Kasumi-1 (cell line): Measurements from ENCODE around the gene PACS2.
A peak's percentile ranks its signal among the peaks of the same experiment; 100 is the strongest.
"Not testable (repeated sequence)": the region's sequence is repeated elsewhere in the genome, so short reads cannot be mapped to it uniquely, and the experiment has no call there.

ENCODE experiments used
- DNase-seq, 2 experiments: peaks; one replicate each; lab custom pipeline; 2025; lab: John Stamatoyannopoulos, UW

The PACS2 gene

DNA sequence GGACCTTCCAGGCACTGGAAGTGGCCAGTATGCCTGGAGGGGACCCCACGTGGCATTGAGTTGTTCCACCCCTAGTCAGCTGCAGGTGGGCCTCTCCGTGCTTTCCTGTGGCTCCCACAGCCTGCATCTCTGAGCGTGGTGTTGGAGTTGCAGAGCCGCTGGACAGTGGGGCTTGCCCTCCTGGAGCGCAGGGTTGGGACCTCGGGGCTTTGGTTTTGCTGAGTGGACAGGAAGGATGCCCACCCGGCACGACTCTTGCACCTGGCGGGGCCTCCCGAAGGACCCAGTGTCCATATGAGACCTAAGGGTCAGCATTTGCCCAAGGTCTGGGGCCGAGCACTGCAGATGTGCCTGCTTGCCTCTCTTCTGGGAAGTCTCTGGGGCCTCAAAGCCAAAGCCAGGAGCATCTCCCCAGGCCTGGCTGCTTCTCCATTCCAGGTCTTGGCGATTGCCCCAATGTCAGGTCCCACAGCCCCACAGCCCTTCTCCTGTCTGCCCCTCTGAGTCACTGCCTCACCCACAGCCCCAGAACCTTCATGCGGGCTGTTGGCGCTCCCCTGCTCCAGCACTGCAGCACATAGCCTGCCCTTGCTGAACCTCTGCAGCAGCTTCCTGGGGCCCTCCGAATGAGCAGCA lies 1.5 kb downstream of the PACS2 start:
- DNase-seq: peak; percentile 41 to 68

DNA sequence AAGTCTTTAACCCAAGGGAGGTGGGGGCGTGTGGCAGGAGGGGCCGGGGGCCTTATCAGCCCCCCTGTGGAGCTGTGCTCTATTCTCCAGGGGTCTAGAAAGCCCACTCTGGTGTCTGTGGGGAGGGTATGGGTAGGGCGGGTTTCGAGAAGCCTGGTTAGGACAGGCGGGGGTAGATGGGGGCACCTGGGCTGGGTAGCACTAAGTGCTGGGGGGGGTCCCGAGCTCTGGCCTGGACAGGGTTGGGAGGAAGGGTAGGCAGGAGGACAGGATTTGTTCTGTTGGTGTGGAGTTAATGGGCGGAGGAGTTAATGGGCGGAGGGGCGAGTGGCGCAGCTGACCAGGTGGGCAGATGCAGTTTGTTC lies 2.0 kb downstream of the PACS2 start:
- no peak for DNase-seq

- DNase-seq: no peak
Observed at GRCh38 chr14:105316968-105317510, 2.5 kb downstream of the PACS2 start.

DNA sequence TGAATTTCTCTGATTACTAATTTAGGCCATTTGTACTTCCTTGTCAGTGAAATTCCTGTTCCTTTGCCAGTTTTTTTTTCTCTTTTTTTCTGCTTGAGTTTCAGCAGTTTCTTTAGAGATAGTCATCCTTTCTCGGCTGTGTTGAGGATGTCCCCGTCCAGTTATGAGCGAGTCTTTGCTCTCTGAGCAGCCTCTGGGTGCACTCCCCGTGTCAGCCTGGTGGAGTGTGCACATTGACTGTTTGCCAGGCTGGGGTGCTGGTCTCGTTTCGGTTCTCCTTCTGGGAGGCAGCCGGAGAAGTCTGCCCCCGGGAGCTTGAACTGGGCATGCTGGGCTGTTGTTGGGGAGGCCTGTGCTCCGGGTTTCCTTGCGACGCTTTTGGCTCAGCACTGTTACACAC lies 3.0 kb downstream of the PACS2 start:
- peak; percentile 3 to 8 for DNase-seq

- no peak for DNase-seq
Observed at GRCh38 chr14:105322791-105323556, 8.4 kb downstream of the PACS2 start.

DNA sequence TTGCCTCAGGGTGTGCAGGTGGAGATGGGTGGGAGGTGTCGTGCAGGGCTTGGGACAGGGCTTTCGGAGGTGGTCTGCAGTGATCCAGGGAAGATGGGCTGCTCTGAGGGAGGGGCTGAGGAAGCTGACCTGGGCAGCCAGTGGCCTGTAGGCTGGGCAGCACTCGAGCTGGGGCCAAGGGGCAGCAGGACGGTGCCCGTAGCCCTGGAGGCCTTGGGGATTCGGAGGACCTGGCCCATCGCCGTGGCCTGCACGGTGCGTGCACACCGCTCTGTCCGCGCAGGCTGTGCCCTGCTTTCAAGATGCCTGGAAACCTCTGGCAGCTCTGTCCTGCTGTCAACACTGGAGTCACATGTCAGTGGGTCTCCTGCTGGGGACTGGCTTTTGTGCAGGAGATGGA lies 9.1 kb downstream of the PACS2 start:
- DNase-seq: no peak

- no peak for DNase-seq
Observed at GRCh38 chr14:105324080-105324778, 9.7 kb downstream of the PACS2 start.

DNA sequence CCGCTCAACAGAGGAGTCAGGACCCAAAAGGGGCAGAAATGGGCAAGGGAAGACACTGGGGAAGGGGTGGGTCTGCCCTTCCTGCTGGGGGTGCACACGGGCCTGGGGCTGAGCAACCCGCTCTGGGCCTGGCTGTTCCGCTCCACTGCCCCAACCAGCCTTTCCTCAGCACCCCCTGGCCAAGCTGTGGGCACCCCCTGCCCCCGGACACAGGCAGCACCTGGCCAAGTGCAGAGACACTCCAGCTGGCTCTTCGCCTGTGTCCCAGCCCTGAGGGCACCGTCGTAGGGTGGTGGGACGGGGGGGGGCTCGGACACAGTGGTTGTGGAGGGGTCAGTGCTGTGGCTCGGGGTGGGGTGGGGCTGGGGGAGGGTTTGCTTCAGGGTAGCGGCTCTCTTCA lies 10.3 kb downstream of the PACS2 start:
- no peak for DNase-seq

GRCh38 chr14:105325303-105325702 lies 10.8 kb downstream of the PACS2 start:
- DNase-seq: no peak

GRCh38 chr14:105325716-105326567 lies 11.4 kb downstream of the PACS2 start:
- no peak for DNase-seq

DNA sequence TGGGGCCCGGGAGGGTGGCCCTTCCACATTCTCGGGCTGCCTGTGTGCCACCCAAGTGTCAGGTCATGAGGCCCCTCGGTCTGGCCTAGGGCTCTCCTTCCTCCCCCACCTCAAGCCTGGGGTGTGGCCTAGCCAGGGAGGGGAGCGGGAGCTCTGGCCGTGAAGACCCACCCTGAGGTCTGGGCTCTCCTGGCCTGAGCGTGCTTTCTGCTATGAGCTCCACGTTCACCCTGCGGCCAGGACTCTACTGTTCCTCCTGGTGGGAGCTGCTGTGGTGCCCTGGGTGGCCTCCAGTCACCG lies 12.0 kb downstream of the PACS2 start:
- no peak for DNase-seq

GRCh38 chr14:105326891-105327694 lies 12.5 kb downstream of the PACS2 start:
- DNase-seq: no peak

DNA sequence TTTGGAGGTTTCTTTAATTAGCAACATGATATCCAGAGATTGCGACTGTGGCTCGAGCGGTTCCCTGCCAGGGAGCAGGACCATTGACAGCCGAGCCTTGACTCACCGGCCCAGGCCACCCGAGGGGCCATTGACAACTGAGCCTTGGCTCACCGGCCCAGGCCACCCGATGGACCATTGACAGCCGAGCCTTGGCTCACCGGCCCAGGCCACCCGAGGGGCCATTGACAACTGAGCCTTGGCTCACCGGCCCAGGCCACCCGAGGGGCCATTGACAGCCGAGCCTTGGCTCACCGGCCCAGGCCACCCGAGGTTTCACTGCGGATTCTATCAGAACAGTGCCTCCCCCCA lies 13.1 kb downstream of the PACS2 start:
- not testable (repeated sequence) for DNase-seq

DNA sequence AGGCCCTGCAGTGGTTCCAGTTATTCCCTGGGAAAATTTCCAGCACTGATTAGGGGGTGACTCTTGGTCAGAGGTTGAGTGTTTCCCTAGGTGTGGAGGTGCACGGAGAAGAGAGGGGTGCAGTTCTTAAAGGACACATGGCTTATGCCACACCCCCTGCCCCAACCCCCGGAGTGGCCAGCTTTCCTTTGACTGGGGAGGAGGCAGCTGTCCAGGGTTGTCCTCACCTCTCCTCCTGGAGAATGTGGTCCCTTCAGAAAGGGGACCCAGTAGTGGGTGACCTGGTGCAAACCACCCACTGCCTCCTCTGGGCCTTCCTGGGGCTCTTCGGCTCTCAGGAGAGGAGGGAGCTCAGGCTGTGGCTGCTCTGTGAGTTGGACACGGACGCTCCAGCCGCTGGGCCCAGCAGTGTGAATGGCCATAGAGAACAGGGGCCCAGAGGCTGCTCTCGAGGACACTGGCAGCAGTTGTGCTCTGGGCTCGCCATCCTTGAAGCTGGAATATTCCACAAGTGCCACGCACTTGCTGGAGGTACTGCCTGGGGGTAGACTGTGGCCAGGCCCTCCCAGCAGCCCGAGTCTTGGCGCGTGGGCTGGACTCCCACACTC lies 13.6 kb downstream of the PACS2 start:
- DNase-seq: no peak

DNA sequence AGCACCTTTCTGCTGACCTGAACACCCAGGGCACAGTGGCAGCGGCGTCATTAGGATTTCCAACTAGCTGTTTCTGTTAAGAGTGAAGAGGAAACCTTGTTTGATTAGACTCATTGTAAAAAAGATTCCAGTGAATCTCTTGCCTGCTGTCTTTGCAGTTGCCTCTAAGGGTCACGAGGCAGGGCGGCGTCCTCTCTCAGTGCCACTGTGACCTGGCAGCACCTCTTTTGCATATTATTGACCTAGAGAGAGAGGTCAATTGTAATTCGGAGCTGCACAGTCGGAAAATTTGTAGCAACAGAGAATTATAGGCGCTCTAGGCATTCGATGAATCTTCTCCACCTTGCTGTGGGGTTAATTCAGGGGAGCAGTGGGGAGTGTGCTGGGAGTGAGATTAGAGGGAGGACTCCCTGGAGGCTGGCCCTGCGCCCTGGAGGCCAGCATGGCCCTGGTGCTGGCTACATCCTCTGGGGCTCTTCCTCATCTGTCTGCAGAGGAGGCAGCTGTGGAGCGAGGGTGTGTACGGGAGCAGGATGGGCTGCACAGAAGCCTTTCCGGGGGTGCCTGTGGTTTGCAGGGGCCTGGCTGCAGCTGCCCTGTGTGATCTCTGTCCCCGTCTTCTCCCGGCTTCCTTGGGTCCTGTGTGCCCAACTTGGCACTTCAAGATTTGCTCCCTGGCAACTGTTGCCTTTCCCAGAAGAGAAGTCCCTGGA lies 14.3 kb downstream of the PACS2 start:
- peak; percentile 77 to 79 for DNase-seq

- no peak for DNase-seq
Observed at GRCh38 chr14:105329411-105330150, 15.0 kb downstream of the PACS2 start.

DNA sequence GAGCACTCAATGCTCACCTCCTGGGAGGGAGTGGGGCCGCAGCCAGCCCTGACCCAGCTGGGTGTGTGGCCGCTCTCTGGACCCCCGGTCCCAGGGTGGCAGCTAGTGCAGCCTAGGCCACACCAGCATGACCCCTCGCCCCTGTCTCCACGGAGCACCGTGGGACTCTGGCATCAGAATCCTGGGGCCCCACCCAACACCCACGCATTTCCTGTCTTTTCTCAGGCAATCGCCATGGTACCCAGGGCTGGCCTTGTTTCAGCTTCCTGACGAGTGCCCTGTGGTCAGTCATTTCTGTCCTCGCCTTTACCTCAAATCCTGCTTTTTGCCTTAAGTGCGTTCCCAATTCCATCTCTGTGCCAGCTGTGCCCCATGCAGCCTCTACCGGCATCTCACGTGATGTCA lies 15.9 kb downstream of the PACS2 start:
- DNase-seq: no peak

GRCh38 chr14:105331575-105332349 lies 17.2 kb downstream of the PACS2 start:
- peak in 1 of 2 experiments; percentile 2 for DNase-seq
